KOPT-K1 (cell line): ENCODE measurements around the gene ANXA4.
"Not testable (repeated sequence)": the region's sequence is repeated elsewhere in the genome, so short reads cannot be mapped to it uniquely, and the experiment has no call there.

ENCODE experiments used
- H3K27ac ChIP-seq: fragments of 200-600 bp; sonication (generic); 2 replicates; pipeline ENCODE4 v1.5.1; 2016; ENCODE audit warnings: antibody characterized with exemption, mild to moderate bottlenecking, low read depth, low read length; ENCODE audit not compliant: poor library complexity, severe bottlenecking
- H3K36me3 ChIP-seq: fragments of 200-600 bp; sonication (generic); 2 replicates; pipeline ENCODE4 v1.5.1; 2017; ENCODE audit warnings: antibody characterized with exemption, mild to moderate bottlenecking, low read length, moderate library complexity; ENCODE audit not compliant: insufficient read depth
- H3K9me3 ChIP-seq: fragments of 200-600 bp; sonication (generic); 2 replicates; pipeline ENCODE4 v1.5.1; 2017; ENCODE audit warnings: antibody characterized with exemption, low read length, mild to moderate bottlenecking; ENCODE audit not compliant: insufficient read depth, poor library complexity, severe bottlenecking

ANXA4 gene

DNA sequence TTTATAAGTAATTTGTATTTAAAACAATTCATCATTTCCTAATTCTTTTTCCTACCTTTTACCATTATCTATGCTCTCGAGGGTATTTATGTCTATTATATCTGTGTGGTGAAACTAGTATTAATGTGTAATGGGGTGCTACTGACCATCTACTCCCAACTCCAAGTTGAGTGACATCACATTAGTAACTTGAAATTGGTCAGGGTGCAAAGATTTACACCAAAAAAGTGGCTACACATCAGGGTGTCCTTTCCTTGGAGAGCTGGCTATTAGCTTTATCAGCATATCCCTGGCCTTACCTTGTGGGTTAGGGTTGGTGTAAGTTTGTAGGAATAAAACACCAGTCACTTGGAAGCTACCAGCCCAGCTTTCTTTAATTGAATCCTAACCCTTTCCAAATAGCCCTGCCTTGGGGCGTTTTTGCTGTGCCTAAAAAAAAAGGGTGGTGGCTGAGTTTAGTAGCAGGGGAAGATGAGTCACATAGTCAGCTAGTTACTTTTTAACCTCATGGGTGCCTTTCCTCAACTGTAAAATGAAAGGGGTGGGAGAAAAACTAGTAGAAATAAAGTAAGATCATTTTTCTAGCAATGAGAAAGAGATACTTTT is 14.0 kb downstream of the ANXA4 start:
- H3K9me3 ChIP-seq = no peaks in the 10 kb centered on the region
- H3K27ac ChIP-seq = no peak overlapping the region
- H3K36me3 ChIP-seq = no peaks in the 10 kb centered on the region

- Histone ChIP-seq H3K36me3 (no peaks in the 10 kb centered on the region), H3K9me3 (no peaks in the 10 kb centered on the region), H3K27ac (no peak overlapping the region)
Observed at GRCh38 chr2:69762025-69762424, 20.1 kb downstream of the ANXA4 start.

GRCh38 chr2:69762513-69763494 is 20.9 kb downstream of the ANXA4 start:
- Histone ChIP-seq H3K36me3 (no peaks in the 10 kb centered on the region), H3K9me3 (no peaks in the 10 kb centered on the region), H3K27ac (no peak overlapping the region)

- not testable (repeated sequence) for H3K36me3 ChIP-seq, H3K27ac ChIP-seq, H3K9me3 ChIP-seq
Observed at GRCh38 chr2:69763831-69764230, 21.9 kb downstream of the ANXA4 start.

GRCh38 chr2:69764286-69765095 is 22.6 kb downstream of the ANXA4 start:
- no peaks in the 10 kb centered on the region for H3K9me3 ChIP-seq
- H3K36me3 ChIP-seq = no peaks in the 10 kb centered on the region
- no peak overlapping the region for H3K27ac ChIP-seq

DNA sequence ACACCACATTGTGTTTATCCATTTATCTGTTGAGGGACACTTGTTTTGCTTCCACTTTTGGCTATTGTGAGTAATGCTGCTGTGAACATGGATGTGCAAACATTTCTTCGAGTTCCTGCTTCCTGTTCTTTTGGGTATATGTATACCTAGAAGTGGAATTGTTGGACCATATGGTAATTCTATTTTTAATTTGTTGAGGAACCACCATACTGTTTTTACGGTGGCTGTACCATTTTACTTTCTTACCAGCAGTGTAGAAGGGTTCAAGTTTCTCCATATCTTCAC is 23.1 kb downstream of the ANXA4 start:
- H3K36me3 ChIP-seq = no peaks in the 10 kb centered on the region
- H3K27ac ChIP-seq = no peak overlapping the region
- no peaks in the 10 kb centered on the region for H3K9me3 ChIP-seq

DNA sequence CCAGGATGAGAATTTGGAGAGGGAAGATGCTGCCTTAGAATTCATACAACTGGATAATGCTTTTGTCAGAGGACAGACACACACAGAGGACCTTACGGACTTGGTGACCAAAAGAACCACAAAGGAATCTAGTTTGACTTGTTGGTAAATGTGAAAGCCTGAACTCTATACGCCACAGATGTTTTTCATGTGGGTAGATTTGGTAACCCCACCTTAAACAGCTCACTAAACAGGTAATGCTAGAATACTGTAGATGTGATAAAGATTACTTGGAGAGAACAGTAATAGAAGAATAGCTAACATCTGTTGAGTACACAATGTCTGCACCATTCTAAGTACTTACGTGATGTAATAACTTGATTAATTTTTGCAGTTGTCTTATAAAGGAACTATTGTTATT is 24.1 kb downstream of the ANXA4 start:
- Histone ChIP-seq H3K27ac (no peak overlapping the region), H3K9me3 (no peaks in the 10 kb centered on the region), H3K36me3 (no peaks in the 10 kb centered on the region)

DNA sequence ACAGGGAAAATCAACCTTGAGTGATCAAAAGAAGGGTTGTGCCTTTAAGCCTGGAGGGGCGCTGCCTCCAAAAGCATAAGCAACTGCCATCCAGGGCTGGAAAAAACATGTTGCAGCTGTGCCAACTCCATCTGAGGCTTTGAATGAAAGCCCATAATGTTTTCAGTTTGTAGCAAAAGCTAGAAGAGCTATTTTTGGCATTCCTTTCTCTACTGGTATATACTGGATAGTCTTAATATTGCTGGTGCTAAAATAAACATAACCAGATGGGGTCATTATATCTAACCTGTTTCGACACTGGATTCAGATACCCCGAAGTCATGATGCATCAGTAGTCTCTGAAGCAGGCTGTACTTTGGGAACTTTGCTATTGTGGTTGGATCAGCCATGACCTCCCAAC is 25.1 kb downstream of the ANXA4 start:
- Histone ChIP-seq H3K27ac (no peak overlapping the region), H3K9me3 (no peaks in the 10 kb centered on the region), H3K36me3 (no peaks in the 10 kb centered on the region)

DNA sequence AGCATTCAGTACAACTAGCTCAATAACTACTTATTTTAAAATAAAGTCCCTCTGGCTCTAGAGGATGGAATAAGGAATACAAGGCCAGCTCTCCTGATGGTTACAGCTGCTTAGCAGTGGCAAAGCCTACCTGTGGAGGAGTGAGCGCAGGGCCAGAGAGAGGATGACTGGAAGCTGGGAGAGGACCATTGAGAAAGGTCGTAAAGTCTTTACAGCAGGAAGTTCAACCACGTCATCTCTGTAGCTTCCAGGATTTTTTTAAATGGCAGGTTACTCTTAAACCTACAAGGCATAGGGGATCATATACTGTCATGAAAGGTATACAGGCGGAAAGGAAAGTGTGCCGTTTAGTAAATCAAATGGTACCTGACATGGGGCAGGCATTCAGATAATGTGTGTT is 26.3 kb downstream of the ANXA4 start:
- Histone ChIP-seq H3K9me3 (no peaks in the 10 kb centered on the region), H3K36me3 (no peaks in the 10 kb centered on the region), H3K27ac (no peak overlapping the region)

DNA sequence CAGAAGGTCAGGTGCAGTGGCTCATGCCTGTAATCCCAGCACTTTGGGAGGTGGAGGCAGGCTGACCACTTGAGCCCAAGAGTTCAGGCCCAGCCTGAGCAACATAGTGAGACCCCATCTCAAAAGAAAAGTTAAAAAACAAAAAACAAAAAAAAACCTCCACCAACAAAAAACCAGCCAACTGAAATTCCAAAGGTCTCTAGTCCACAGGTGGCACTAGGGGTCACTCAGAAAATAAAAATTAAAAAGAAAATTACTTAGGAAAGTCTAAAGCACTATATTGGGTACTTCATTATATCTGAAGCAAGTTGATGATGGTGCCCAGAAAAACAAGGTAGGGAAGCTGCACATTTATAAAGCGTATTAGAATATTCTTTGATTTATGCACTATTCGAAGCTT is 26.9 kb downstream of the ANXA4 start:
- H3K36me3 ChIP-seq = no peaks in the 10 kb centered on the region
- H3K27ac ChIP-seq = no peak overlapping the region

DNA sequence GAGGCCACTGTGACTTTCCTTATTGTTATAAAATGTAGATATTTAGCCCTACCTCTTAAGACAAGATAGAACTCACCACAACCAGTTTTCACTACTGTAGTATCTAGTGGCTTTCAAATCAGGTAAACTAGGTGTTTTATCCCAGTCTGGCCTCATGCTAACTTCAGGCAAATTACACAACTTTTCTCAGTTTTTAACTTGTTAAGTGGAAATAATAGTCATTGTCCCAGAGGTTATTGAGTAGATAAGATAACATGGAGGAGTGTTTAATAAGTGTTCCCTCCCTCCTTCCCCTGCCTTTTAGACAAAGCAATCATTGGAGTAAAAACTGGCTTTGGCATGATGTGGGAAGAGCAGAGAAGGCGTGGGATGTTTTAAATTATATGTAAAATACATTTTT is 27.3 kb downstream of the ANXA4 start:
- Histone ChIP-seq H3K36me3 (no peaks in the 10 kb centered on the region), H3K9me3 (no peaks in the 10 kb centered on the region), H3K27ac (no peak overlapping the region)

More for the DNA sequence above, 26.9 kb downstream of the ANXA4 start:
- no peaks in the 10 kb centered on the region for H3K9me3 ChIP-seq

- H3K27ac ChIP-seq = no peak overlapping the region
- no peaks in the 10 kb centered on the region for H3K36me3 ChIP-seq
Observed at GRCh38 chr2:69770193-69770702, 28.3 kb downstream of the ANXA4 start.

DNA sequence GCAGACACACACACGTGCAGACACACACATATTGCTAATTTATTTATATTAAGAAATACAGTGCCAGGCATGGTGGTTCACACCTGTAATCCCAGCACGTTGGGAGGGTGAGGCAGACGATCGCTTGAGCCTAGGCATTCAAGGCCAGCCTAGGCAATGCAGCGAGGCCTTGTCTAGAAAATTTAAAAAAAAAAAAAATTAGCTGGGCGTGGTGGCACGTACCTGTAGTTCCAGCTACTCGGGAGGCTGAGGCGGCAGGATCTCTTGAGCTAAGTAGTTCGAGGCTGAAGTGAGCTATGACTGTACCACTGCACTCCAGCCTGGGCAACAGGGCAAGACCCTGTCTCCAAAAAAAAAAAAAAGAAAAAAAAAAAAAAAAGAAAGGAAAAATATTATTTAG is 28.8 kb downstream of the ANXA4 start:
- Histone ChIP-seq H3K36me3 (no peaks in the 10 kb centered on the region), H3K27ac (no peak overlapping the region), H3K9me3 (no peaks in the 10 kb centered on the region)

More at GRCh38 chr2:69770193-69770702, 28.3 kb downstream of the ANXA4 start:
- H3K9me3 ChIP-seq = no peaks in the 10 kb centered on the region

GRCh38 chr2:69771461-69771860 is 29.5 kb downstream of the ANXA4 start:
- no peaks in the 10 kb centered on the region for H3K36me3 ChIP-seq
- H3K9me3 ChIP-seq = peaks cover 4% of the 10 kb centered on the region
- no peak overlapping the region for H3K27ac ChIP-seq

GRCh38 chr2:69773206-69773605 is 31.3 kb downstream of the ANXA4 start:
- Histone ChIP-seq H3K9me3 (peaks cover 13% of the 10 kb centered on the region), H3K27ac (no peak overlapping the region), H3K36me3 (no peaks in the 10 kb centered on the region)
